ENCODE measurements around the gene ARHGAP20. TPM values are rescaled to one million over a fixed set of nuclear protein-coding genes. Genes with fewer than 3 reads are reported as not detected.

Gene ARHGAP20
- total and polyA plus RNA-seq, 2 experiments from 2014 or later: 0.31 TPM; not detected in 1

DNA sequence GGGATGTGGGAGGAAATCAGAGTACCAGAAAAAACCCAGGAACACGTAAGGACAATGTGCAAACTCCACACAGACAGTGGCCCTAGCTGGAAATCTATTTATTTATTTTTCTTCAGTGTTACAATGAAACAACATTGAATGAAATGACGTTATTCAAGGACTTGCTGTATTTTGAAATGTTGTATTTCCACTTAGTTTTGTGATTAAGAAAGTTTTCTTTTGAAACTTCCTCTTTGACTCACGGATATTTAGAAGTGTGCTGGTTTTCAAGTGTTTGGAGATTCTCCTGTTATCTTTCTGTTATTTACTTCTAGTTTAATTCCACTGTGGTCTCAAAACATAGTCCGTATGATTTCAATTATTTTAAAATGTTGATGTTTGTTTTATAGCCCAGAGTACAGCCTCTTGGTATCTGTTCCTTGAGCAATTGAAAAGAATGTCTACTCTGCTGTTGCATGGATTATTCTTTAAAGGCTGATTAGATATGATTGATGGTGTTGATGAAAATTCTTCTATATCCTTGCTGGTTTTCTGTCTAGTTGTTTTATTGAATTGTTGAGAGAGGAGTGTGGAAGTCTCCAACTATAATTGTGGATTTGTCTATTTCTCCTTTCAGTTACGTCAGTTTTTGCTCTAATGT lies 141.0 kb downstream of the ARHGAP20 start:
- H3K9me2 ChIP-seq (ENCODE audit: insufficient read depth): no peaks in the 10 kb centered on the region; the same call in 1 of the 2 replicates
- no peak overlapping the region for H3K4me3 Mint-ChIP-seq
- no peak overlapping the region for H3K27ac Mint-ChIP-seq
- no peaks in the 10 kb centered on the region for H3K4me1 ChIP-seq (ENCODE audit: insufficient read depth)
- no peak overlapping the region for H2AFZ ChIP-seq
- no peaks in the 10 kb centered on the region for H3K27me3 ChIP-seq (ENCODE audit: insufficient read depth)
- H3K4me2 ChIP-seq: no peak overlapping the region
- no peak overlapping the region for H3K27ac ChIP-seq (ENCODE audit: low read depth)
- no peaks in the 10 kb centered on the region for H4K20me1 ChIP-seq (replicated peaks; ENCODE audit: insufficient read depth)
- DNase-seq (ENCODE audit: low spot score): no peak
- peaks cover 4% of the 10 kb centered on the region for H3K4me1 Mint-ChIP-seq
- no peaks in the 10 kb centered on the region for H3K36me3 Mint-ChIP-seq (ENCODE audit: low read depth)
- ATAC-seq: no peak
- H3K79me2 ChIP-seq (replicated peaks; ENCODE audit: insufficient read depth): no peaks in the 10 kb centered on the region
- no peaks in the 10 kb centered on the region for H3K27me3 Mint-ChIP-seq (ENCODE audit: insufficient read depth, low read depth, poor library complexity)
- TF ChIP-seq, protein P1, sequence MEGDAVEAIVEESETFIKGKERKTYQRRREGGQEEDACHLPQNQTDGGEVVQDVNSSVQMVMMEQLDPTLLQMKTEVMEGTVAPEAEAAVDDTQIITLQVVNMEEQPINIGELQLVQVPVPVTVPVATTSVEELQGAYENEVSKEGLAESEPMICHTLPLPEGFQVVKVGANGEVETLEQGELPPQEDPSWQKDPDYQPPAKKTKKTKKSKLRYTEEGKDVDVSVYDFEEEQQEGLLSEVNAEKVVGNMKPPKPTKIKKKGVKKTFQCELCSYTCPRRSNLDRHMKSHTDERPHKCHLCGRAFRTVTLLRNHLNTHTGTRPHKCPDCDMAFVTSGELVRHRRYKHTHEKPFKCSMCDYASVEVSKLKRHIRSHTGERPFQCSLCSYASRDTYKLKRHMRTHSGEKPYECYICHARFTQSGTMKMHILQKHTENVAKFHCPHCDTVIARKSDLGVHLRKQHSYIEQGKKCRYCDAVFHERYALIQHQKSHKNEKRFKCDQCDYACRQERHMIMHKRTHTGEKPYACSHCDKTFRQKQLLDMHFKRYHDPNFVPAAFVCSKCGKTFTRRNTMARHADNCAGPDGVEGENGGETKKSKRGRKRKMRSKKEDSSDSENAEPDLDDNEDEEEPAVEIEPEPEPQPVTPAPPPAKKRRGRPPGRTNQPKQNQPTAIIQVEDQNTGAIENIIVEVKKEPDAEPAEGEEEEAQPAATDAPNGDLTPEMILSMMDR (conservative IDR thresholded peaks at IDR 0.05; ENCODE audit: low read depth in 2 of 2): no peak
- TF ChIP-seq ZNF331 (CRISPR knock-in tag; IDR thresholded peaks at IDR 0.05; ENCODE audit: low read depth) (no peak), CREB1 (CRISPR knock-in tag; IDR thresholded peaks at IDR 0.05; ENCODE audit: low read depth) (no peak), STAT1 (IDR thresholded peaks at IDR 0.05; ENCODE audit: unreplicated experiment) (no peak), POLR2AphosphoS5 (IDR thresholded peaks at IDR 0.05; ENCODE audit: low read depth) (no peak), EZH2phosphoT487 (IDR thresholded peaks at IDR 0.05; ENCODE audit: unreplicated experiment) (no peak), JUNB (IDR thresholded peaks at IDR 0.05; ENCODE audit: unreplicated experiment) (no peak), NANOG (IDR thresholded peaks at IDR 0.05; ENCODE audit: borderline replicate concordance) (no peak), EZH2 (IDR thresholded peaks at IDR 0.05; ENCODE audit: low read depth, unreplicated experiment) (no peak), ZNF114 (CRISPR knock-in tag; IDR thresholded peaks at IDR 0.05) (no peak)
- TF ChIP-seq, protein P2, sequence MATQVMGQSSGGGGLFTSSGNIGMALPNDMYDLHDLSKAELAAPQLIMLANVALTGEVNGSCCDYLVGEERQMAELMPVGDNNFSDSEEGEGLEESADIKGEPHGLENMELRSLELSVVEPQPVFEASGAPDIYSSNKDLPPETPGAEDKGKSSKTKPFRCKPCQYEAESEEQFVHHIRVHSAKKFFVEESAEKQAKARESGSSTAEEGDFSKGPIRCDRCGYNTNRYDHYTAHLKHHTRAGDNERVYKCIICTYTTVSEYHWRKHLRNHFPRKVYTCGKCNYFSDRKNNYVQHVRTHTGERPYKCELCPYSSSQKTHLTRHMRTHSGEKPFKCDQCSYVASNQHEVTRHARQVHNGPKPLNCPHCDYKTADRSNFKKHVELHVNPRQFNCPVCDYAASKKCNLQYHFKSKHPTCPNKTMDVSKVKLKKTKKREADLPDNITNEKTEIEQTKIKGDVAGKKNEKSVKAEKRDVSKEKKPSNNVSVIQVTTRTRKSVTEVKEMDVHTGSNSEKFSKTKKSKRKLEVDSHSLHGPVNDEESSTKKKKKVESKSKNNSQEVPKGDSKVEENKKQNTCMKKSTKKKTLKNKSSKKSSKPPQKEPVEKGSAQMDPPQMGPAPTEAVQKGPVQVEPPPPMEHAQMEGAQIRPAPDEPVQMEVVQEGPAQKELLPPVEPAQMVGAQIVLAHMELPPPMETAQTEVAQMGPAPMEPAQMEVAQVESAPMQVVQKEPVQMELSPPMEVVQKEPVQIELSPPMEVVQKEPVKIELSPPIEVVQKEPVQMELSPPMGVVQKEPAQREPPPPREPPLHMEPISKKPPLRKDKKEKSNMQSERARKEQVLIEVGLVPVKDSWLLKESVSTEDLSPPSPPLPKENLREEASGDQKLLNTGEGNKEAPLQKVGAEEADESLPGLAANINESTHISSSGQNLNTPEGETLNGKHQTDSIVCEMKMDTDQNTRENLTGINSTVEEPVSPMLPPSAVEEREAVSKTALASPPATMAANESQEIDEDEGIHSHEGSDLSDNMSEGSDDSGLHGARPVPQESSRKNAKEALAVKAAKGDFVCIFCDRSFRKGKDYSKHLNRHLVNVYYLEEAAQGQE (IDR thresholded peaks at IDR 0.05; ENCODE audit: unreplicated experiment): no peak
- TF ChIP-seq, protein P3, sequence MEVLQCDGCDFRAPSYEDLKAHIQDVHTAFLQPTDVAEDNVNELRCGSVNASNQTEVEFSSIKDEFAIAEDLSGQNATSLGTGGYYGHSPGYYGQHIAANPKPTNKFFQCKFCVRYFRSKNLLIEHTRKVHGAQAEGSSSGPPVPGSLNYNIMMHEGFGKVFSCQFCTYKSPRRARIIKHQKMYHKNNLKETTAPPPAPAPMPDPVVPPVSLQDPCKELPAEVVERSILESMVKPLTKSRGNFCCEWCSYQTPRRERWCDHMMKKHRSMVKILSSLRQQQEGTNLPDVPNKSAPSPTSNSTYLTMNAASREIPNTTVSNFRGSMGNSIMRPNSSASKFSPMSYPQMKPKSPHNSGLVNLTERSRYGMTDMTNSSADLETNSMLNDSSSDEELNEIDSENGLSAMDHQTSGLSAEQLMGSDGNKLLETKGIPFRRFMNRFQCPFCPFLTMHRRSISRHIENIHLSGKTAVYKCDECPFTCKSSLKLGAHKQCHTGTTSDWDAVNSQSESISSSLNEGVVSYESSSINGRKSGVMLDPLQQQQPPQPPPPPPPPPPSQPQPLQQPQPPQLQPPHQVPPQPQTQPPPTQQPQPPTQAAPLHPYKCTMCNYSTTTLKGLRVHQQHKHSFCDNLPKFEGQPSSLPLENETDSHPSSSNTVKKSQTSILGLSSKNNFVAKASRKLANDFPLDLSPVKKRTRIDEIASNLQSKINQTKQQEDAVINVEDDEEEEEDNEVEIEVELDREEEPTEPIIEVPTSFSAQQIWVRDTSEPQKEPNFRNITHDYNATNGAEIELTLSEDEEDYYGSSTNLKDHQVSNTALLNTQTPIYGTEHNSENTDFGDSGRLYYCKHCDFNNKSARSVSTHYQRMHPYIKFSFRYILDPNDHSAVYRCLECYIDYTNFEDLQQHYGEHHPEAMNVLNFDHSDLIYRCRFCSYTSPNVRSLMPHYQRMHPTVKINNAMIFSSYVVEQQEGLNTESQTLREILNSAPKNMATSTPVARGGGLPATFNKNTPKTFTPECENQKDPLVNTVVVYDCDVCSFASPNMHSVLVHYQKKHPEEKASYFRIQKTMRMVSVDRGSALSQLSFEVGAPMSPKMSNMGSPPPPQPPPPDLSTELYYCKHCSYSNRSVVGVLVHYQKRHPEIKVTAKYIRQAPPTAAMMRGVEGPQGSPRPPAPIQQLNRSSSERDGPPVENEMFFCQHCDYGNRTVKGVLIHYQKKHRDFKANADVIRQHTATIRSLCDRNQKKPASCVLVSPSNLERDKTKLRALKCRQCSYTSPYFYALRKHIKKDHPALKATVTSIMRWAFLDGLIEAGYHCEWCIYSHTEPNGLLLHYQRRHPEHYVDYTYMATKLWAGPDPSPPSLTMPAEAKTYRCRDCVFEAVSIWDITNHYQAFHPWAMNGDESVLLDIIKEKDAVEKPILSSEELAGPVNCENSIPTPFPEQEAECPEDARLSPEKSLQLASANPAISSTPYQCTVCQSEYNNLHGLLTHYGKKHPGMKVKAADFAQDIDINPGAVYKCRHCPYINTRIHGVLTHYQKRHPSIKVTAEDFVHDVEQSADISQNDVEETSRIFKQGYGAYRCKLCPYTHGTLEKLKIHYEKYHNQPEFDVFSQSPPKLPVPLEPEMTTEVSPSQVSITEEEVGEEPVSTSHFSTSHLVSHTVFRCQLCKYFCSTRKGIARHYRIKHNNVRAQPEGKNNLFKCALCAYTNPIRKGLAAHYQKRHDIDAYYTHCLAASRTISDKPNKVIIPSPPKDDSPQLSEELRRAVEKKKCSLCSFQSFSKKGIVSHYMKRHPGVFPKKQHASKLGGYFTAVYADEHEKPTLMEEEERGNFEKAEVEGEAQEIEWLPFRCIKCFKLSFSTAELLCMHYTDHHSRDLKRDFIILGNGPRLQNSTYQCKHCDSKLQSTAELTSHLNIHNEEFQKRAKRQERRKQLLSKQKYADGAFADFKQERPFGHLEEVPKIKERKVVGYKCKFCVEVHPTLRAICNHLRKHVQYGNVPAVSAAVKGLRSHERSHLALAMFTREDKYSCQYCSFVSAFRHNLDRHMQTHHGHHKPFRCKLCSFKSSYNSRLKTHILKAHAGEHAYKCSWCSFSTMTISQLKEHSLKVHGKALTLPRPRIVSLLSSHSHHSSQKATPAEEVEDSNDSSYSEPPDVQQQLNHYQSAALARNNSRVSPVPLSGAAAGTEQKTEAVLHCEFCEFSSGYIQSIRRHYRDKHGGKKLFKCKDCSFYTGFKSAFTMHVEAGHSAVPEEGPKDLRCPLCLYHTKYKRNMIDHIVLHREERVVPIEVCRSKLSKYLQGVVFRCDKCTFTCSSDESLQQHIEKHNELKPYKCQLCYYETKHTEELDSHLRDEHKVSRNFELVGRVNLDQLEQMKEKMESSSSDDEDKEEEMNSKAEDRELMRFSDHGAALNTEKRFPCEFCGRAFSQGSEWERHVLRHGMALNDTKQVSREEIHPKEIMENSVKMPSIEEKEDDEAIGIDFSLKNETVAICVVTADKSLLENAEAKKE (CRISPR knock-in tag; IDR thresholded peaks at IDR 0.05): no peak
- TF ChIP-seq, protein P4, sequence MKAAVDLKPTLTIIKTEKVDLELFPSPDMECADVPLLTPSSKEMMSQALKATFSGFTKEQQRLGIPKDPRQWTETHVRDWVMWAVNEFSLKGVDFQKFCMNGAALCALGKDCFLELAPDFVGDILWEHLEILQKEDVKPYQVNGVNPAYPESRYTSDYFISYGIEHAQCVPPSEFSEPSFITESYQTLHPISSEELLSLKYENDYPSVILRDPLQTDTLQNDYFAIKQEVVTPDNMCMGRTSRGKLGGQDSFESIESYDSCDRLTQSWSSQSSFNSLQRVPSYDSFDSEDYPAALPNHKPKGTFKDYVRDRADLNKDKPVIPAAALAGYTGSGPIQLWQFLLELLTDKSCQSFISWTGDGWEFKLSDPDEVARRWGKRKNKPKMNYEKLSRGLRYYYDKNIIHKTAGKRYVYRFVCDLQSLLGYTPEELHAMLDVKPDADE (IDR thresholded peaks at IDR 0.05): no peak
- H3K9me3 Mint-ChIP-seq: no peaks in the 10 kb centered on the region
- H3K36me3 ChIP-seq (ENCODE audit: insufficient read depth): no peaks in the 10 kb centered on the region
- no peaks in the 10 kb centered on the region for H3F3A ChIP-seq (replicated peaks; ENCODE audit: low read depth)
- H3K4me3 ChIP-seq: no peak overlapping the region

Measured in GM23338 (cell line).